ENCODE measurements around the gene ADPRHL1.

ADPRHL1 gene

GRCh38 chr13:113359571-113359970, 93.7 kb downstream of the ADPRHL1 start:
- no peak for DNase-seq (ENCODE audit: low read depth)
- H3K4me3 ChIP-seq (ENCODE audit: low read depth, low read length): no peak overlapping the region
- no peak for TF ChIP-seq CTCF (conservative IDR thresholded peaks at IDR 0.05; ENCODE audit: low read depth, low read length)

GRCh38 chr13:113358653-113359190, 94.6 kb downstream of the ADPRHL1 start:
- H3K4me3 ChIP-seq (ENCODE audit: low read depth, low read length): no peak overlapping the region
- no peak for TF ChIP-seq CTCF (conservative IDR thresholded peaks at IDR 0.05; ENCODE audit: low read depth, low read length)
- DNase-seq (ENCODE audit: low read depth): no peak

GRCh38 chr13:113357529-113357928, 95.8 kb downstream of the ADPRHL1 start:
- DNase-seq (ENCODE audit: low read depth): peak; percentile 84
- TF ChIP-seq CTCF (conservative IDR thresholded peaks at IDR 0.05; ENCODE audit: low read depth, low read length): no peak
- no peak overlapping the region for H3K4me3 ChIP-seq (ENCODE audit: low read depth, low read length)

GRCh38 chr13:113356596-113356995, 96.7 kb downstream of the ADPRHL1 start:
- no peak overlapping the region for H3K4me3 ChIP-seq (ENCODE audit: low read depth, low read length)
- TF ChIP-seq CTCF (conservative IDR thresholded peaks at IDR 0.05; ENCODE audit: low read depth, low read length): no peak
- no peak for DNase-seq (ENCODE audit: low read depth)

GRCh38 chr13:113355621-113356020, 97.7 kb downstream of the ADPRHL1 start:
- no peak overlapping the region for H3K4me3 ChIP-seq (ENCODE audit: low read depth, low read length)
- no peak for DNase-seq (ENCODE audit: low read depth)
- no peak for TF ChIP-seq CTCF (conservative IDR thresholded peaks at IDR 0.05; ENCODE audit: low read depth, low read length)

GRCh38 chr13:113354831-113355610, 98.3 kb downstream of the ADPRHL1 start:
- DNase-seq (ENCODE audit: low read depth): no peak
- no peak overlapping the region for H3K4me3 ChIP-seq (ENCODE audit: low read depth, low read length)
- no peak for TF ChIP-seq CTCF (conservative IDR thresholded peaks at IDR 0.05; ENCODE audit: low read depth, low read length)

GRCh38 chr13:113353254-113353653, 100.0 kb downstream of the ADPRHL1 start:
- no peak for TF ChIP-seq CTCF (conservative IDR thresholded peaks at IDR 0.05; ENCODE audit: low read depth, low read length)
- DNase-seq (ENCODE audit: low read depth): no peak
- no peak overlapping the region for H3K4me3 ChIP-seq (ENCODE audit: low read depth, low read length)

Measured in choroid plexus epithelial cell (primary cell).